ENCODE measurements around the gene DCDC1.
"Not testable (repeated sequence)": the region's sequence is repeated elsewhere in the genome, so short reads cannot be mapped to it uniquely, and the experiment has no call there.

DCDC1 gene

GRCh38 chr11:31326470-31327148 is 42.9 kb downstream of the DCDC1 start:
- H3K4me3 ChIP-seq (ENCODE audit: low read length): no peak overlapping the region
- H3K4me1 ChIP-seq (ENCODE audit: insufficient read depth, low read length): no peaks in the 10 kb centered on the region
- no peak overlapping the region for H3K27ac ChIP-seq (ENCODE audit: low read length)
- no peaks in the 10 kb centered on the region for H3K9me3 ChIP-seq (ENCODE audit: insufficient read depth, low read depth, low read length)
- H3K27me3 ChIP-seq (ENCODE audit: insufficient read depth, low read length): no peaks in the 10 kb centered on the region
- no peak overlapping the region for H3K9ac ChIP-seq (ENCODE audit: low read depth, low read length)
- H3K36me3 ChIP-seq (ENCODE audit: insufficient read depth, low read depth, low read length): no peaks in the 10 kb centered on the region

DNA sequence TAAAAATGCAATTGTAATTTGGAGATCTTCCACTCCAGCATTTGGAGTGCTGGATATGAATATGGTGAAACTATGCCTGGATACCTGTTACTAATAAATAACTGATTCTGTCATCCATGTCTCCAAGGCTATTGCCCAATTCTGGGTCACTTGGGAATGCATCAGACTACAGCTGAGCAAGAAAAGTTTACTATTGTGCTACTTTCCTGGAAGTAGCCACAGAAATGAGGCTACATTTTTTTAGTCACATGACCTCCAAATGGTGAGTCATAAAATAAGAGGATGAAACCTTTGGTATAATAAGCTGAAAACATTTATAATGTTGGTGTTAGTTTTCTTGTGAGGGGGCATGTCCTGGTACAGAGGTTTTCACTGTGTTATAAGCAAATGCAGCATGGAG is 44.4 kb downstream of the DCDC1 start:
- Histone ChIP-seq H3K4me3 (ENCODE audit: low read length) (no peak overlapping the region), H3K9ac (ENCODE audit: low read depth, low read length) (no peak overlapping the region), H3K36me3 (ENCODE audit: insufficient read depth, low read depth, low read length) (no peaks in the 10 kb centered on the region), H3K9me3 (ENCODE audit: insufficient read depth, low read depth, low read length) (no peaks in the 10 kb centered on the region), H3K4me1 (ENCODE audit: insufficient read depth, low read length) (no peaks in the 10 kb centered on the region), H3K27me3 (ENCODE audit: insufficient read depth, low read length) (no peaks in the 10 kb centered on the region), H3K27ac (ENCODE audit: low read length) (no peak overlapping the region)

DNA sequence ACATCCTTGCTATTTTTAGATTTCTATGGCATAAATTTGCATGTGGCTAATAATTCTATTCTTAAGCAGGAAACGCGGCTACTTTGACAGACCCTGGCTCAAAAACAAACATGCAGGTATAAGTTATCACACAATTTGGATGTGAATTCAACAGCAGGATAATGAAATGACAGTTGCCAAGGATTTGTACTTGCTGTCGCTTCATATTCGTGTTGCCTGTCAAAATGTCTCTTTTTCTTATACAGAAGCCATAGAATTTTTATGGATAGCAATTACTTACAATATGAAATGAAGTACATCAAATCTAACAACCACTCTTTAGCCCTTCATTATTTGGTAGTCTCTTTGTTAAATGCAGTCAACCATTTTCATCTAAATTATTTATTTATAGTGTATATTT is 46.4 kb downstream of the DCDC1 start:
- no peaks in the 10 kb centered on the region for H3K9me3 ChIP-seq (ENCODE audit: insufficient read depth, low read depth, low read length)
- no peak overlapping the region for H3K27ac ChIP-seq (ENCODE audit: low read length)
- H3K9ac ChIP-seq (ENCODE audit: low read depth, low read length): no peak overlapping the region
- H3K4me1 ChIP-seq (ENCODE audit: insufficient read depth, low read length): no peaks in the 10 kb centered on the region
- no peak overlapping the region for H3K4me3 ChIP-seq (ENCODE audit: low read length)
- no peaks in the 10 kb centered on the region for H3K36me3 ChIP-seq (ENCODE audit: insufficient read depth, low read depth, low read length)
- no peaks in the 10 kb centered on the region for H3K27me3 ChIP-seq (ENCODE audit: insufficient read depth, low read length)

DNA sequence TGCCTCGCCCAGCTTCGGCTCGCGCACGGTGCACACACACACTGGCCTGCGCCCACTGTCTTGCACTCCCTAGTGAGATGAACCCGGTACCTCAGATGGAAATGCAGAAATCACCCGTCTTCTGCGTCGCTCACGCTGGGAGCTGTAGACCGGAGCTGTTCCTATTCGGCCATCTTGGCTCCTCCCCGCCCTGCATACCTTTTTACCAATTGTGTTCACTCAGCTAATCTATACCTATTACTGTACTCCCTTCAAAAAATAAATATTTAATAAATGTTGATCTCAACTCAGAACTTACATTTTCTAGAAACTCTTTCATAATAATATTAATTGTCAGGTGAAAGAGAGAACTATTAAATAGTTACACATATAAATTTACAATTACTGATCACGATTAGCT is 48.0 kb downstream of the DCDC1 start:
- H3K36me3 ChIP-seq (ENCODE audit: insufficient read depth, low read depth, low read length); H3K4me1 ChIP-seq (ENCODE audit: insufficient read depth, low read length); H3K27me3 ChIP-seq (ENCODE audit: insufficient read depth, low read length); H3K9ac ChIP-seq (ENCODE audit: low read depth, low read length); H3K4me3 ChIP-seq (ENCODE audit: low read length); H3K27ac ChIP-seq (ENCODE audit: low read length); H3K9me3 ChIP-seq (ENCODE audit: insufficient read depth, low read depth, low read length): not testable (repeated sequence)

GRCh38 chr11:31303644-31304180 is 65.8 kb downstream of the DCDC1 start:
- Histone ChIP-seq H3K36me3 (ENCODE audit: insufficient read depth, low read depth, low read length) (no peaks in the 10 kb centered on the region), H3K4me3 (ENCODE audit: low read length) (no peak overlapping the region), H3K27me3 (ENCODE audit: insufficient read depth, low read length) (no peaks in the 10 kb centered on the region), H3K9ac (ENCODE audit: low read depth, low read length) (no peak overlapping the region), H3K4me1 (ENCODE audit: insufficient read depth, low read length) (no peaks in the 10 kb centered on the region), H3K27ac (ENCODE audit: low read length) (no peak overlapping the region), H3K9me3 (ENCODE audit: insufficient read depth, low read depth, low read length) (no peaks in the 10 kb centered on the region)

- H3K27ac ChIP-seq (ENCODE audit: low read length): no peak overlapping the region
- no peaks in the 10 kb centered on the region for H3K27me3 ChIP-seq (ENCODE audit: insufficient read depth, low read length)
- no peak overlapping the region for H3K9ac ChIP-seq (ENCODE audit: low read depth, low read length)
- no peaks in the 10 kb centered on the region for H3K36me3 ChIP-seq (ENCODE audit: insufficient read depth, low read depth, low read length)
- H3K9me3 ChIP-seq (ENCODE audit: insufficient read depth, low read depth, low read length): no peaks in the 10 kb centered on the region
- no peaks in the 10 kb centered on the region for H3K4me1 ChIP-seq (ENCODE audit: insufficient read depth, low read length)
- no peak overlapping the region for H3K4me3 ChIP-seq (ENCODE audit: low read length)
Measured at GRCh38 chr11:31301549-31302510, 67.7 kb downstream of the DCDC1 start.

- H3K27me3 ChIP-seq (ENCODE audit: insufficient read depth, low read length): no peaks in the 10 kb centered on the region
Measured at GRCh38 chr11:31295308-31295707, 74.2 kb downstream of the DCDC1 start.

GRCh38 chr11:31273527-31273926 is 96.0 kb downstream of the DCDC1 start:
- not testable (repeated sequence) for H3K27ac ChIP-seq (ENCODE audit: low read length); H3K4me1 ChIP-seq (ENCODE audit: insufficient read depth, low read length); H3K36me3 ChIP-seq (ENCODE audit: insufficient read depth, low read depth, low read length); H3K4me3 ChIP-seq (ENCODE audit: low read length); H3K27me3 ChIP-seq (ENCODE audit: insufficient read depth, low read length); H3K9ac ChIP-seq (ENCODE audit: low read depth, low read length)
- peaks cover 32% of the 10 kb centered on the region for H3K9me3 ChIP-seq (ENCODE audit: insufficient read depth, low read depth, low read length)

More at GRCh38 chr11:31295308-31295707, 74.2 kb downstream of the DCDC1 start:
- no peaks in the 10 kb centered on the region for H3K36me3 ChIP-seq (ENCODE audit: insufficient read depth, low read depth, low read length)
- no peak overlapping the region for H3K9ac ChIP-seq (ENCODE audit: low read depth, low read length)
- H3K9me3 ChIP-seq (ENCODE audit: insufficient read depth, low read depth, low read length): no peaks in the 10 kb centered on the region
- H3K4me3 ChIP-seq (ENCODE audit: low read length): no peak overlapping the region
- H3K4me1 ChIP-seq (ENCODE audit: insufficient read depth, low read length): no peaks in the 10 kb centered on the region
- H3K27ac ChIP-seq (ENCODE audit: low read length): no peak overlapping the region

- H3K27me3 ChIP-seq (ENCODE audit: insufficient read depth, low read length): no peaks in the 10 kb centered on the region
- H3K4me3 ChIP-seq (ENCODE audit: low read length): no peak overlapping the region
- peaks cover 7% of the 10 kb centered on the region for H3K9me3 ChIP-seq (ENCODE audit: insufficient read depth, low read depth, low read length)
- H3K4me1 ChIP-seq (ENCODE audit: insufficient read depth, low read length): no peaks in the 10 kb centered on the region
- H3K36me3 ChIP-seq (ENCODE audit: insufficient read depth, low read depth, low read length): no peaks in the 10 kb centered on the region
- H3K27ac ChIP-seq (ENCODE audit: low read length): no peak overlapping the region
- no peak overlapping the region for H3K9ac ChIP-seq (ENCODE audit: low read depth, low read length)
Measured at GRCh38 chr11:31267720-31268119, 101.8 kb downstream of the DCDC1 start.

DNA sequence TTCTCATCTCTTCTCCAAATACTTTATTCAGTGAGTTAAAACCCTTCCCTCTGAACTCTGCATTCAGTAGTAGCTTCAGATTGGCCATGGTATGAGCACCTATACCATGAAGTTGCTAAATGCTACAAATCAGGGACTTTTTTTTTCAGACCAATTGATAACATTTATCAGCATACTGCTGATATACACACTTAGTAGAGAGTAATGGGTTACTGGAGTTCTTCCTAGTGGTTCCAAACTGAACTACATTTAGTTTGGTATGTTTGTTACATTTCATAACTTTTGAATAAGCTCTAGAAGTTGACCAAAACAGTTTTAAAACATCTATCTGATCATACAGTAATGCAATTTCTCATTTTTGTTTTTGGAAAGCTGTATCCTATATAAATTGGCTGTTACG is 104.7 kb downstream of the DCDC1 start:
- Histone ChIP-seq H3K4me1 (ENCODE audit: insufficient read depth, low read length) (no peaks in the 10 kb centered on the region), H3K9ac (ENCODE audit: low read depth, low read length) (no peak overlapping the region), H3K4me3 (ENCODE audit: low read length) (no peak overlapping the region), H3K27ac (ENCODE audit: low read length) (no peak overlapping the region), H3K36me3 (ENCODE audit: insufficient read depth, low read depth, low read length) (no peaks in the 10 kb centered on the region), H3K27me3 (ENCODE audit: insufficient read depth, low read length) (no peaks in the 10 kb centered on the region), H3K9me3 (ENCODE audit: insufficient read depth, low read depth, low read length) (no peaks in the 10 kb centered on the region)

- H3K36me3 ChIP-seq (ENCODE audit: insufficient read depth, low read depth, low read length): no peaks in the 10 kb centered on the region
- H3K9ac ChIP-seq (ENCODE audit: low read depth, low read length): no peak overlapping the region
- no peaks in the 10 kb centered on the region for H3K4me1 ChIP-seq (ENCODE audit: insufficient read depth, low read length)
Measured at GRCh38 chr11:31262761-31263160, 106.8 kb downstream of the DCDC1 start.

GRCh38 chr11:31259797-31260196 is 109.7 kb downstream of the DCDC1 start:
- Histone ChIP-seq H3K9me3 (ENCODE audit: insufficient read depth, low read depth, low read length) (no peaks in the 10 kb centered on the region), H3K9ac (ENCODE audit: low read depth, low read length) (no peak overlapping the region), H3K27ac (ENCODE audit: low read length) (no peak overlapping the region), H3K36me3 (ENCODE audit: insufficient read depth, low read depth, low read length) (no peaks in the 10 kb centered on the region), H3K4me3 (ENCODE audit: low read length) (no peak overlapping the region), H3K4me1 (ENCODE audit: insufficient read depth, low read length) (no peaks in the 10 kb centered on the region), H3K27me3 (ENCODE audit: insufficient read depth, low read length) (no peaks in the 10 kb centered on the region)

More at GRCh38 chr11:31262761-31263160, 106.8 kb downstream of the DCDC1 start:
- H3K4me3 ChIP-seq (ENCODE audit: low read length): no peak overlapping the region
- H3K27me3 ChIP-seq (ENCODE audit: insufficient read depth, low read length): no peaks in the 10 kb centered on the region
- no peak overlapping the region for H3K27ac ChIP-seq (ENCODE audit: low read length)
- no peaks in the 10 kb centered on the region for H3K9me3 ChIP-seq (ENCODE audit: insufficient read depth, low read depth, low read length)

Measured in iPS-20b (cell line).